Stimulated activated CD4-positive, alpha-beta T cell treated with anti-CD3 and anti-CD28 coated beads, Interleukin-1b, Interleukin-23, amount 100 ng/mL, for 24 hours (primary cell): ENCODE results near the gene SIL1.

Source experiments
- DNase-seq, 4 experiments: peaks; one replicate each; pipeline ENCODE4 v3.0.0-alpha.2; 2020; ENCODE audit warnings: low read depth in 4 of 4, low spot score in 1 of 4

The SIL1 gene

DNA sequence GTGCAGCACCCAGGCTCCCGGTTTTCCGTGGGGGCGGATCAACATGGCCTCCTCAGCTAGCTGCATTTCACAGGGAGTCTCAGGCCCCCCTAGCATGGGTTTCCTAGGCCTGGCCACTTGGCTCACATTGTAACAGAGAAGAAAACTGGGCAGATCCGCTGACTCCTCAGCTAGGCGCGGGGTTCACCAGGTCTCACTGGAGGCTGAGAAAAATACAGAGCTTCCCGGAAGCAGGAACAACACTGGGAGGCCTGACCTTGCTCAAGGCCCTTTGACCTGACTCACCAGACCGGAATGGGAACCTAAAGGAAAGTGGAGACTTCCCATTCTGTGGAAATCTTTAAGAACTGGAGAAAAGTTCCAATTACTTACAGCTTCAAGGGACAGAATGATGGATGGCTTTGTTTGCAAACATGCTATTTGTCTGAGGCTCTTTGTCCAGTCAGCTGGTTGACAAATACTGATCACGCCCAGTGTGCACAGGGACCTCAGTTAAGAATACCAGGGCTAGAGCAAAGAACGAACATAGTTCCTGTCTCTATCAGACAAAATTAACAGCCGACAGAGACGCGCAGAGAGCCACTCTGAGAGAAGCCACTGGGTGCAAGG, 234.3 kb downstream of the SIL1 start:
- DNase-seq, result no peak

DNA sequence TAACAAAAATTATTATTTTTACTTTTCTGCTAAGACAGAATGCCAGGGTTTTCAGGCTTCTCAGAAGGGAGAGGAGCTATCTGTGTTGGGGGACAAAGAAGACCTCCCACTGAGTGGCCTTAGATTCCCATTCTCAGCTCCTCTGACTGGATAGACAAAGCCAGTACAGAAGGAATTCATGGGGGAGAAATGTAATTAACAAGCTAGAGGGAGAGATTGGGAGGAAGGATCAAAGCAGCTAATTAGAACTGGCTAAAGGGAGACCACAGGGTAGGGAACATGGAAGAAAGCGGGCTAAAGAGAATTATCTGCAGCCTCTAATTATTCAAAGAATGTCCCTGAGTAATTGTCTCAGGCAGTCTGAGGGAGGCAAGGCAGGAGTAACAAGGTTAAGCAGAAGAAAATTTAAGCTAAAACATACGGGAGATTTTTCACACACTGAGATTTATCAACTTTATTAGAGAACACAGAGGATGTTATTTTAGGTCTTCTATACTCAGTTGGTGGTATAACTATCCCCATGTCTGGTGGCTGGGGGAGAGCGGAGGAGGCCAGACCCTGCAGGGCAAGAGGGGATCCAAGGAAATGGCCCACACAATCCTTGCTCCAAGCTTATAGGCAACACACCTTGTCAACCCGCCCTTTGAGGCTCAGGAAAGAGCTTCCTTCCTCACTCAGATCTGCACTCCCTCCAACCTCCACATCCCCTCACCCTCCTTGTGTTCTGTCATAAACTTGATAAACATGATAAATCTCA, 235.4 kb downstream of the SIL1 start:
- no peak for DNase-seq

DNA sequence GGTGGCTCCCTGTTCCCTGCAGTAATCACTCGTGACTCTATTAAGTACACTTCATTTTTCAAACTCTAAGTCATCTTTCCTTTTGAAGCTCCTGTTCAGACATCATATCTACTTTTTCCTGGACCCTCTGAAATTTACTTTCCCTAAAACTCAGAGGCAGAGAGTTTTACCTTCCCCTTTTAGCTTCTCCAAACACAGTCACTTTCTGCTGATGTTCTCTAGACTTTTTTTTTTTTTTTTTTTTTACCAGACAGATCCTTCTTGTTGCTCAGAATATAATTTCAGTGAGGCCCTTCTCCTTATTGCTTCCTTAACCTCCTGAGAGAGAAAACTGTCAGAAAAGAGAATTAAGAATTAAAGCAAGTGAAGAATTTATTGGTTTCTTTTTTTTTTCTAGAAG, 236.4 kb downstream of the SIL1 start:
- DNase-seq, result no peak

DNA sequence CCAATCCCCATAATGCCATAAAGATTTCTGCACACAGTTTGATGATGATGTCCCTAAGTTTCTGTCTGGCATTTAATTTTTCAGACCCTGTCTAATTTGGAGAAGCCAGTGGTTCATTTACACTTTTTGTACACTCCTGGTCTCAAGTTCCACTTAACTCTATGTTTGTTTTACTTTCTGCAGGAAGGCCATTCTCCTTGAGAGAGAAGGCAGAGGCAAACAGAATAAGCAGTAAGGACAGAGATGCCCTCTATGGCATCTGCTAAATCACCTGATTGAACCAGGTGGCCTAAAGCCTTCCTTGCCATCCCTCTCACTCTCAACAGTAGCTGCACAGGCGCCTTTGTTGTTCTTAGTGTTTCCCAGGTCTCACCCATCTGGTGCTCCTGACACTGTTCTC, 236.9 kb downstream of the SIL1 start:
- DNase-seq, result no peak

- DNase-seq, result no peak
These were observed 237.9 kb downstream of the SIL1 start for GRCh38 chr5:138960145-138960692.

DNA sequence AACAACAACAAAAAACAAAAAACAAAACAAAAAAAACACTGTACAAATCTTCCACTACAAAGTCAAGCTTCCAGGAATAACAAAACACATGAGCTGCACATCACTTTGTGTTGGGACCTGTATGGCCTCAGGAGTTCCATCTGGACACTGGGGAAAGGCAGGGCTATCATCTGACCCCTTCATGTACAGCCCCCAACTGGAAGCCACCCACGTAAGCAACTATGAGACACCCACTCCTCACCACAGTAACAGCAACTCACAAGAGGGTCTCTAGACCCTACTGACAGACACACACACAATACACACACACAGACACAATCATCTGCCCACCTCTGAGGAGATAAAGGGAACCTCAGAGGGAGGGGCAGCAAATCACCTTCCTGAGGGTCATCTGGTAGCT, 241.4 kb downstream of the SIL1 start:
- DNase-seq, result no peak

DNA sequence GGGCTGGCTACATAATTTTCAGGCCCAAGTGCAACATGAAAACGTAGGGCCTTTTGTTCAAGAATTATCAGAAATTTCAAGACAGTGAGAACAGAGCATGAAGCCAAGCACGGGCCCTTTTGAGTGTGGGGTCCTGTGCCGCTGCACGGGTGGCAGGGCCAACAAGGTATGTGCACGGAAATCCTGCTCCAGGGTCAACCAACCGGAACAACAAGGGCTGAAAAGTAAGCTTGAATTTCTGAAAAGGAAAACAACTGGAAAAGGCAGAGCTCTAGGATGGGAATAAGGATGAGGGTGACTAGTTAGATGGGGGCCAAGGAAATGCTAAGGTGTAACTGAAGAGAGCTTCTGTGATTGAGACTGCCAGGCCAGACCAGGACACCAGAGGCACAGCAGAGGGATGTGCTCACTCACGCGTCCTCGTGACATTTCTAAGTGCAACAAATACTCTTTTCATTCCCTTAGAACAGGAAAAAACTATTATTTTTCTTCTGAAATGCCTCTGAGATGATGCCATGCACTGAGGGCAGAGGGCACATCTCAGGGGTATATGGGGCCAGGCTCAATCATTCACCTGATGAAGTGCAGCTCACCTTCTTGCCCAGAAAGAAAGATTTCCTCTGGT, 242.4 kb downstream of the SIL1 start:
- no peak for DNase-seq

- no peak for DNase-seq
These were observed 243.0 kb downstream of the SIL1 start for GRCh38 chr5:138955013-138955660.

DNA sequence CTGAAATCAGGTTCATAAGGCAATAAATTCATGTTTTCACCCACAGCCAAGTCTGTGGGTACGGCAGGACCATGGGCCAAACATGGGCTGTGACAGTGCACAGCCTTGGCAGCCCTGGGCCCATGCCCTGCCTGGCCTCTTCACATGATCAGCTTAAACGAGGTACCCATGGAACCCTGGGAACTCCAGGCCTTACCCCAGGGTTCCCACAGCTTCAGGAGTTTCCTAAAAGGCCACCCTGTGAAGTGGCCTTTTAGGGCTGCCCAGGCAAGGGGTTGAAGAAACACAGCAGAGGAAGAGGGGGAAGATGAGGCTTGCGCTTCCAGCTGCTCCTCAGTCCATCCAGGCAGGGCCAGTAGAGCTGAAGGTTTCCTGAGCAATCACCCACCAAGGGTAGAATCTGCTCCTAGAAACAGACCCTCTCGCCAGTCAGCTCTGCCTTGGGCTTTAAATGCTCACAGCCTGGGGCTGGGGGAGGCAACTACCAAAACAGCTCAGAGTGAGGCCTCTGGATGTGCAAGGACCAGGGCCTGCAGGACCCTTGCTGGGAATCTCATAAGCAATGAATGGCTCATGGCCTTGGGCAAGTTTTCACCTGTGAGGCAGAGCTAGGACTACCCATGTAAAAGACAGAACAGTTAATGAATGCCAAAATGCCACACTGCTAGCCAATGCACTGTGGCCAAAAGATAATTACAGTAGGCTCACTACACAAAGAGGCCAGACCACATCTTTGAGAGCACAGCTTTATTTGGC, 243.7 kb downstream of the SIL1 start:
- DNase-seq, result no peak

GRCh38 chr5:138953387-138954256, 244.5 kb downstream of the SIL1 start:
- DNase-seq, result no peak

- no peak for DNase-seq
These were observed 245.2 kb downstream of the SIL1 start for GRCh38 chr5:138952962-138953361.

DNA sequence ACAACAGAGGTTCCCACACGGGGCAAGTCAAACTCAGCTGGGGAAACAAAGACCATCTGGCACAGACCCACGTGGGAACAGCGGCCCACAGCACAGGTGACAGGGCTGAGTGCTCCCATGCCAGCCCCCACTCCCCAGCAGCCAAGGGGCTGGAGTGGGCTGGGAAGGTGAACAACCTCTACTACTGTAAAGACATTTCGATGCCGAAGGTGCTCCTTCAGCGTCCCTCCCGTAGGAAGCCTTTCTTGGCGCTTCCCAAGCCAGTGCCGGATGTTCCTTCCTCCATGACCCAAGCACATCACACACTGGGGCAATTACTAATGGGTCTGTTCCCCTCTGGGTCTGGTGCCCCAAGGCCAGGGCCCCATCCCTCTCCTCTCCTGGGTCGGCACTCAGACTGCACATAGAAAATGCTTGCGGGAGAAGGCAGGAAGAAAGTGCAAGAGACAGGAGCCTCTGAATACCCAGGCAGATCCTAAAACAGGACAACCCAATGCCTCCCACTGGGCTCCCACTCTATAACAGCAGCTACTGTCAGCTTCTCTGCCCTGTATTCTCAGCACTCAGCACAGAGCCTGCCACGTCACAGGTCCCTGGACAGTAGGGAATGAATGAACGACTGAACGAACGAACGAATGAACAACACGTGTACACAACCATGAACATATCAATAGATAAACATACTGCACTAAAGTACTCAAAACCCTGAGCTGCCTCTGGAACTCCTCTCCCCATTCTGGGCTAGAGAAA, 246.0 kb downstream of the SIL1 start:
- DNase-seq, result no peak

DNA sequence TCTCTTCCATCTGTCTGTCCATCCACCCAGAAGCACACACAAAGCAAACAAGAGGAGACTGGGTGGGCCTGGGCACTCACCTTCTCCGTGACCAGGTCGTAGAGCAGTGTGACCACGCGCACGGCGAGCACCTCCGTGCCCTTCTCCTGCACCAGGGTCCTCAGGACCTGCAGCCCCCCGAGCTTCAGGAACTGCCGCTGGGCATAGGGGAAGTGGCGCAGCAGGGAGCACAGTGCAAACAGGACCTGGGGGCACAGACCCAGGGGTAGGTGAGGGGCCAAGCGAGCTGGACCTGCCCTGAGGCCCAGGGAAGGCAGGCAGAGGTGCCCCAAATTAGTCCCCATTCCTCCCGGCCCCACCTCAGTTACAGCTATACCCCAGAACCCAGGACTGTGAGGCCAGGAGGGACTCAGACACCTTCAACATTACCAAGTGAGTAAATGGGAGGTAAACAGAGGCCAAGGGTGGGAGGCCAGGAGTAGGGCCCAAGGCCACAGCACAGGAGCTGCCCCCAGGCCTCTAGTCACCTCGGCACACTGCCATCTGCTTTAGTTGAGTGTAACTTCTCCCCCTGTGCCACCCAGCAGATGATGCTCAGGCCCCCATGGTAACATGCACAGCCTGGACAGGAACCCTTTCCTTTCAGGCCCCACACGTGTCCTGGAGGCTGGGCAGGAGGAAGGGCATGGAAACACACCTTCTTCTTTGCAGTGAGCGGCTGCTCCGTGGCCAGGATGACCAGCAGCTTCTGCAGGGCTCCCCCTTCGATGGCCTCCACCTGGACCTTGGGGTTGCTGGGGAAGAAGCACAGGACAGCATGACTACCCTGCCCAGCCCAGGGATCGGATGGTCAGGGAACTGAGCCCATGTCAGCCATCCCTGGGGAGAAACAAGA, 246.8 kb downstream of the SIL1 start:
- DNase-seq, result no peak

DNA sequence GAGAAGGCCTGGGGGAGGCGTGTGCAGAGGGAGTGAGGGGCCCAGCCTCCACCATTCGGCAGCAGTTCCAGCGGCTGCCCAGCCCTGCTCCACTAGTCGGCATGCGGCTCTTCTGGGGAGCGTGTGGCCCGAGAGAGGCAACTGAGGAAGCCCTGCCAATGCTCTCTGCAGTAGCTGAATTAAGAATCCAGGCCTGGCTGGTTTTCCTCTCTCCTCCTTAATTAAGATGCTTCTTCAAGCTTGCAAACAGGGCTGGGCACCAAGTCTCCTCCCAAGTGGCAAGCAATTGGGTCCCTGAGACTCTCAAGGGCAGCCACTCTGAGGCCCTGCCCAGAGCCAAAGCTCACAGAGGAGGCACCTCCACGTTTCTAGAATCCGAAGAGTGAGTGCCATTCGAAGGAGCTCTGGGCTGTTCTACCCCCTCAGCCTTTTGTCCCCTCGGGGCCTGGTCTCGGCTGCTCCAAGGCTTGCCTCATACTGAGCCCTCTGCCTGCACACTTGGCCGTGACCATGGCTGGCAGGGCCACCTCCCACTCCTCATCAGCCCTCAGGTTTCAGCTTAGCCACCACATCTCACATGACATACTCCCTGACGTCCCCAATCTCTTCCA, 247.6 kb downstream of the SIL1 start:
- no peak for DNase-seq

DNA sequence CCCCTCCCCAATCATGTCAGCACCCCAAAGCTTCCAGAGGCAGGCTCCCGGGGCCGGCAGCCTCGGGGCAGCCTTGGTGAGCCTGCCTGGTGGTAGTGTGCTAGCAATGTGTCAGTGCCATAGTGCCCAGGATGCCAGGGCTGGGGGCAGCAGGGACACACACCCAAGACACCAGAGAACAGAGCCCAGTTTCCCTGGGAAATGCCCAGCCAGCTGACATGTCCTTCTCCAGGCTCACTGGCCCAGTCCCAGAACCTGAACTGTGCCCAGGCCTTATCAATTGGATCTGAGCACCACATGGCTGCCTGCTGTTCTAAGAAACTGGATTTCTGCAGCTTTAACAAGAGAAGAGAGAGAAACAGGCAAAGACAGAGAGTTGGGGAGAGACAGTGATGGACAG, 248.2 kb downstream of the SIL1 start:
- no peak for DNase-seq

DNA sequence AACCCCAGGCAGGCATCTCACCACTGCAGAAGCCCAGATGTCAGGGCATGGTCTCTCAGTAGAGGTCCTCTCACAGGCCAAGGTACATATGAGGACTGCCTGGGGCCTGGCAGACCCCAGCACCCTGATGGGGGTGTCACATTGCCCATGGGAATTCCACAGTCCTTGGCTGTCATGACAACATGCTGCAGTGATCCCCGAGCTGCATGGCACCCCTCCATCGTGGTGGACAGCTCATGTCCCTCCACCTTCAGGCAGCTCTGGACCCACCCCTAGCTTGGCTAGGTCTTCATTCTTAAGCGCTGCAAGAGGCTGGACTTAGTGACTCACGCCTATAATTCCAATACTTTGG, 249.0 kb downstream of the SIL1 start:
- DNase-seq, result no peak

- no peak for DNase-seq
These were observed 249.5 kb downstream of the SIL1 start for GRCh38 chr5:138948471-138949222.
